Measurements from ENCODE around the gene OR8B8. TPM values are rescaled to one million over a fixed set of nuclear protein-coding genes. Genes with fewer than 3 reads are reported as not detected.

OR8B8 gene
- total RNA-seq, 2 donors from 2014 or later = not detected

- H3K4me1 ChIP-seq = no peaks in the 10 kb centered on the region
- no peak overlapping the region for H3K27ac ChIP-seq
- ATAC-seq (no peak), DNase-seq (no peak)
- TF ChIP-seq POLR2A (IDR thresholded peaks at IDR 0.05) (no peak), CTCF (IDR thresholded peaks at IDR 0.05) (no peak)
- 26 to 33% methylated on average over 20 of the region's 20 CpGs for WGBS, 2 donors
- no peaks in the 10 kb centered on the region for H3K27me3 ChIP-seq
- no peaks in the 10 kb centered on the region for H3K9me3 ChIP-seq
- H3K4me3 ChIP-seq = no peak overlapping the region
- intact Hi-C loops (cut with DNase I) = no loop called here
- H3K36me3 ChIP-seq (replicated peaks in 1 of 2; ENCODE audit: insufficient read depth in 1 of 2, low read depth in 2 of 2) = no peaks in the 10 kb centered on the region
Measured at GRCh38 chr11:124481365-124482323, 36.1 kb upstream of the OR8B8 start.

GRCh38 chr11:124479561-124479960 is 34.1 kb upstream of the OR8B8 start:
- ATAC-seq (no peak), DNase-seq (no peak)
- no peaks in the 10 kb centered on the region for H3K27me3 ChIP-seq
- H3K9me3 ChIP-seq = no peaks in the 10 kb centered on the region
- no peaks in the 10 kb centered on the region for H3K4me1 ChIP-seq
- no peak overlapping the region for H3K4me3 ChIP-seq
- intact Hi-C loops (cut with DNase I) = no loop called here
- H3K27ac ChIP-seq = no peak overlapping the region
- no peak for TF ChIP-seq POLR2A (IDR thresholded peaks at IDR 0.05)
- TF ChIP-seq CTCF (IDR thresholded peaks at IDR 0.05) = no peak
- no peaks in the 10 kb centered on the region for H3K36me3 ChIP-seq (replicated peaks in 1 of 2; ENCODE audit: insufficient read depth in 1 of 2, low read depth in 2 of 2)
- 51 to 61% methylated on average over 3 of the region's 3 CpGs for WGBS, 2 donors

DNA sequence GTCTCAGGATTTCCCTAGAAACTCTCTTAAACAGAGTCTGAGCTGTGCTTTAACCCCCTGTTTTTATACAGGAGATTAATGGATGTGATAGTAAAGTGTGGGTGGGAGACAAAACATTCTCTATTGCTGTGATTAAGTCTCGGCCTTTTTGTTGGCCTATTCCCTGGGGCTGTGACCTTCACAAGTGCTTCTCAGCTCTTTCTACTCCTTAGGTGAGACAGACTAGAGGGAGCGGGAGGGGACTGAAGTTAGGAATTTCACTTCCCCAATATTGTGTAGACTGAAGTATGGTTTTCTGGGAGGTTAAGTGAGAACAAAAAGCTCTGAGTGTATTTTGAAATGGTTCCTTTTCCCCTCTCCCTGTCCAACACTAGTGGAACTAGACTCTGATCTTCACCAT is 29.8 kb upstream of the OR8B8 start:
- intact Hi-C loops (cut with DNase I) = no loop called here
- H3K9me3 ChIP-seq = no peaks in the 10 kb centered on the region
- TF ChIP-seq POLR2A (IDR thresholded peaks at IDR 0.05) (no peak), CTCF (IDR thresholded peaks at IDR 0.05) (no peak)

DNA sequence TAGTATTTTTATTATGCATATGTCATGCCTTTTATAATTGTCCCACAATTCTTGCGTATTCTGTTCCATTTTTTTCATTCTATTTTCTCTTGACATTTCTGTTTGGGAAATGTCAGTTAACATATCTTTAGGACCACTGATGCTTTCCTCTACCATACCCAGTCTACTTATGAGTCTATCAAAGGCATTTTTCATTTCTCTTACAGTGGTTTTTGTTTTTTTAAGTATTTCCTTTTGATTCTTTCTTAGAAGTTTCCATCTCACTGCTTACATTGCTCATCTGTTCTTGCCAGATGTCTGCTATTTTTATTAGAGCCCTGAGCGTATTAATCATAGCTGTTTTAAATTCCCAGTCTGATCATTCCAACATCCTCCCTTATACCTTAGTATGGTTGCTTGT is 29.3 kb upstream of the OR8B8 start:
- no peaks in the 10 kb centered on the region for H3K36me3 ChIP-seq (replicated peaks in 1 of 2; ENCODE audit: insufficient read depth in 1 of 2, low read depth in 2 of 2)
- H3K27ac ChIP-seq = no peak overlapping the region
- no peaks in the 10 kb centered on the region for H3K4me1 ChIP-seq
- no peaks in the 10 kb centered on the region for H3K9me3 ChIP-seq
- DNase-seq (no peak), ATAC-seq (no peak)
- no peak for TF ChIP-seq CTCF (IDR thresholded peaks at IDR 0.05)
- TF ChIP-seq POLR2A (IDR thresholded peaks at IDR 0.05) = no peak
- intact Hi-C loops (cut with DNase I) = no loop called here
- no peak overlapping the region for H3K4me3 ChIP-seq
- 72 to 75% methylated on average over 2 of the region's 2 CpGs for WGBS, 2 donors
- no peaks in the 10 kb centered on the region for H3K27me3 ChIP-seq

More for the DNA sequence above, 29.8 kb upstream of the OR8B8 start:
- Histone ChIP-seq H3K27me3 (no peaks in the 10 kb centered on the region), H3K36me3 (replicated peaks in 1 of 2; ENCODE audit: insufficient read depth in 1 of 2, low read depth in 2 of 2) (no peaks in the 10 kb centered on the region), H3K4me3 (no peak overlapping the region), H3K27ac (no peak overlapping the region), H3K4me1 (no peaks in the 10 kb centered on the region)
- DNase-seq (no peak), ATAC-seq (no peak)
- WGBS, 2 donors = 59 to 70% methylated on average over 2 of the region's 2 CpGs

- DNase-seq (no peak), ATAC-seq (no peak)
- no peaks in the 10 kb centered on the region for H3K36me3 ChIP-seq (replicated peaks in 1 of 2; ENCODE audit: insufficient read depth in 1 of 2, low read depth in 2 of 2)
- no peak for TF ChIP-seq POLR2A (IDR thresholded peaks at IDR 0.05)
- no peak for TF ChIP-seq CTCF (IDR thresholded peaks at IDR 0.05)
- H3K9me3 ChIP-seq = no peaks in the 10 kb centered on the region
- no peaks in the 10 kb centered on the region for H3K4me1 ChIP-seq
- WGBS, 2 donors = 7 to 35% methylated on average over 1 of the region's 1 CpG
- H3K27me3 ChIP-seq = no peaks in the 10 kb centered on the region
- no peak overlapping the region for H3K4me3 ChIP-seq
- no peak overlapping the region for H3K27ac ChIP-seq
- intact Hi-C loops (cut with DNase I) = no loop called here
Measured at GRCh38 chr11:124474079-124474478, 28.6 kb upstream of the OR8B8 start.

Data from body of pancreas (tissue), 4 donors.